Forelimb muscle (tissue), 1 donor: Measurements from ENCODE around the gene ST3GAL6. TPM values are rescaled to one million over a fixed set of nuclear protein-coding genes. Genes with fewer than 3 reads are reported as not detected.

Experiments used
- DNase-seq: peaks from one replicate; pipeline ENCODE4 v3.0.0-alpha.2; 2013; ENCODE audit warnings: low read depth
- polyA plus RNA-seq: library from polyadenylated mRNA; unstranded; fragments of 120-200 nt; gene quantifications from one replicate; pipeline ENCODE4 v1.2.1, GENCODE V29; 2013; ENCODE audit not compliant: insufficient read length

Gene ST3GAL6
- polyA plus RNA-seq, 1 donor, result 6.1 TPM

GRCh38 chr3:98739266-98739665, 23.9 kb upstream of the ST3GAL6 start:
- no peak for DNase-seq

GRCh38 chr3:98740324-98740723, 22.8 kb upstream of the ST3GAL6 start:
- no peak for DNase-seq

- no peak for DNase-seq
Observed at GRCh38 chr3:98741121-98741716, 21.9 kb upstream of the ST3GAL6 start.

GRCh38 chr3:98743071-98743470, 20.1 kb upstream of the ST3GAL6 start:
- DNase-seq, result no peak

GRCh38 chr3:98744283-98744682, 18.9 kb upstream of the ST3GAL6 start:
- no peak for DNase-seq

- DNase-seq, result no peak
Observed at GRCh38 chr3:98745718-98746117, 17.4 kb upstream of the ST3GAL6 start.

GRCh38 chr3:98746122-98746521, 17.0 kb upstream of the ST3GAL6 start:
- DNase-seq, result no peak

- no peak for DNase-seq
Observed at GRCh38 chr3:98746882-98747281, 16.3 kb upstream of the ST3GAL6 start.

- DNase-seq, result no peak
Observed at GRCh38 chr3:98750276-98750919, 12.7 kb upstream of the ST3GAL6 start.

- no peak for DNase-seq
Observed at GRCh38 chr3:98754483-98754882, 8.7 kb upstream of the ST3GAL6 start.

GRCh38 chr3:98755601-98756000, 7.5 kb upstream of the ST3GAL6 start:
- DNase-seq, result no peak

- no peak for DNase-seq
Observed at GRCh38 chr3:98759629-98760028, 3.5 kb upstream of the ST3GAL6 start.

GRCh38 chr3:98761643-98762229, 1.4 kb upstream of the ST3GAL6 start:
- DNase-seq, result no peak

GRCh38 chr3:98763819-98764418, 779 bp downstream of the ST3GAL6 start:
- DNase-seq, result no peak

- no peak for DNase-seq
Observed at GRCh38 chr3:98764472-98764884, 1.3 kb downstream of the ST3GAL6 start.

GRCh38 chr3:98765721-98766120, 2.6 kb downstream of the ST3GAL6 start:
- no peak for DNase-seq

- DNase-seq, result no peak
Observed at GRCh38 chr3:98766924-98767323, 3.8 kb downstream of the ST3GAL6 start.

- no peak for DNase-seq
Observed at GRCh38 chr3:98768961-98769360, 5.8 kb downstream of the ST3GAL6 start.

GRCh38 chr3:98769448-98769847, 6.3 kb downstream of the ST3GAL6 start:
- DNase-seq, result no peak

GRCh38 chr3:98770261-98771039, 7.3 kb downstream of the ST3GAL6 start:
- no peak for DNase-seq

- DNase-seq, result no peak
Observed at GRCh38 chr3:98772022-98772421, 8.9 kb downstream of the ST3GAL6 start.

- DNase-seq, result no peak
Observed at GRCh38 chr3:98775459-98776139, 12.5 kb downstream of the ST3GAL6 start.
